ENCODE measurements around the gene RGS7.

GRCh38 chr1:240928265-240928664 lies 428.7 kb downstream of the RGS7 start:
- TF ChIP-seq CTCF (IDR thresholded peaks at IDR 0.05) (no peak), POLR2AphosphoS5 (IDR thresholded peaks at IDR 0.05) (no peak), POLR2A (IDR thresholded peaks at IDR 0.05; ENCODE audit: low read depth) (no peak)

Measured in esophagus muscularis mucosa (tissue), 3 donors.